HL-60 (cell line): ENCODE results near the gene GRM4.

Experiments used
- DNase-seq, 2 experiments: peaks; one replicate each; pipeline ENCODE4 v3.0.0-alpha.2; 2010 to 2020; ENCODE audit warnings: low read depth in 1 of 2, low spot score in 1 of 2
- H3K27ac ChIP-seq: fragments of 250-450 bp; sonication (Bioruptor Pico); replicated peaks from 2 replicates; pipeline ENCODE4 v1.5.1; 2020; ENCODE audit warnings: mild to moderate bottlenecking, moderate library complexity
- H3K27me3 ChIP-seq: fragments of 250-450 bp; sonication (Bioruptor Pico); 2 replicates; pipeline ENCODE4 v1.5.1; 2021; ENCODE audit warnings: mild to moderate bottlenecking, moderate library complexity; ENCODE audit not compliant: insufficient read depth, poor library complexity, severe bottlenecking
- H3K4me3 ChIP-seq: replicated peaks from 2 replicates; pipeline ENCODE4 v1.5.1; 2011; ENCODE audit warnings: mild to moderate bottlenecking, control low read depth, low read length; ENCODE audit not compliant: insufficient read depth
- GABPA ChIP-seq: IDR thresholded peaks from 2 replicates; pipeline ENCODE4 v1.6.1; 2012; ENCODE audit warnings: low read depth
- POLR2AphosphoS5 ChIP-seq: IDR thresholded peaks from 2 replicates; pipeline ENCODE4 v1.6.1; 2012; ENCODE audit warnings: low read depth
- REST ChIP-seq: IDR thresholded peaks from 2 replicates; pipeline ENCODE4 v1.6.1; 2012; ENCODE audit warnings: low read depth; ENCODE audit not compliant: insufficient replicate concordance
- SPI1 ChIP-seq: IDR thresholded peaks from 2 replicates; pipeline ENCODE4 v1.6.1; 2012; ENCODE audit warnings: low read depth, mild to moderate bottlenecking, borderline replicate concordance
- TF ChIP-seq, protein P1 (sequence below): IDR thresholded peaks from one replicate; pipeline ENCODE4 v1.5.1; 2011; ENCODE audit warnings: low read length, control low read depth, inconsistent platforms; ENCODE audit not compliant: insufficient read depth

GRM4 gene

DNA sequence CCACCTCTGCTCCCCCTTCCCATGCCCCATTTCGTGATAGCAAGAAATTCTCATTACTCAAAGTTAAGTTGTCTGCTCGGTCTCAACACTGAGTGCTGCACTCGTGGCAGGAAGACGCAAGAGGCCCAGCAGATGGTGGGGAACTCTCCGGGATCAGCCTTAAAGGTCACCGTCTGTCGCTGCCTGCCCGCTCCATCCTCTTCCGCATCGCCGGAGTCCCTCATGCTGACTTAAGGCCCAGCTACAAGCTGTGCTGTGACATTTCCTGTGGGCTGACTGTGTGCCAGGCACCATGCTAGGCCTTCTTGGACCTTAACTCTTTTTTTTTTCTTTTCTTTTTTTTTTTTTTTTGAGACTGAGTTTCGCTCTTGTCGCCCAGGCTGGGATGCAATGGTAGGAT lies 17.8 kb downstream of the GRM4 start:
- DNase-seq: no peak
- Histone ChIP-seq H3K27ac (no peak overlapping the region), H3K27me3 (peaks cover 3% of the 10 kb centered on the region), H3K4me3 (no peak overlapping the region)
- TF ChIP-seq GABPA: no peak
- TF ChIP-seq, protein P1, sequence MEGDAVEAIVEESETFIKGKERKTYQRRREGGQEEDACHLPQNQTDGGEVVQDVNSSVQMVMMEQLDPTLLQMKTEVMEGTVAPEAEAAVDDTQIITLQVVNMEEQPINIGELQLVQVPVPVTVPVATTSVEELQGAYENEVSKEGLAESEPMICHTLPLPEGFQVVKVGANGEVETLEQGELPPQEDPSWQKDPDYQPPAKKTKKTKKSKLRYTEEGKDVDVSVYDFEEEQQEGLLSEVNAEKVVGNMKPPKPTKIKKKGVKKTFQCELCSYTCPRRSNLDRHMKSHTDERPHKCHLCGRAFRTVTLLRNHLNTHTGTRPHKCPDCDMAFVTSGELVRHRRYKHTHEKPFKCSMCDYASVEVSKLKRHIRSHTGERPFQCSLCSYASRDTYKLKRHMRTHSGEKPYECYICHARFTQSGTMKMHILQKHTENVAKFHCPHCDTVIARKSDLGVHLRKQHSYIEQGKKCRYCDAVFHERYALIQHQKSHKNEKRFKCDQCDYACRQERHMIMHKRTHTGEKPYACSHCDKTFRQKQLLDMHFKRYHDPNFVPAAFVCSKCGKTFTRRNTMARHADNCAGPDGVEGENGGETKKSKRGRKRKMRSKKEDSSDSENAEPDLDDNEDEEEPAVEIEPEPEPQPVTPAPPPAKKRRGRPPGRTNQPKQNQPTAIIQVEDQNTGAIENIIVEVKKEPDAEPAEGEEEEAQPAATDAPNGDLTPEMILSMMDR: no peak
- TF ChIP-seq POLR2AphosphoS5: no peak

DNA sequence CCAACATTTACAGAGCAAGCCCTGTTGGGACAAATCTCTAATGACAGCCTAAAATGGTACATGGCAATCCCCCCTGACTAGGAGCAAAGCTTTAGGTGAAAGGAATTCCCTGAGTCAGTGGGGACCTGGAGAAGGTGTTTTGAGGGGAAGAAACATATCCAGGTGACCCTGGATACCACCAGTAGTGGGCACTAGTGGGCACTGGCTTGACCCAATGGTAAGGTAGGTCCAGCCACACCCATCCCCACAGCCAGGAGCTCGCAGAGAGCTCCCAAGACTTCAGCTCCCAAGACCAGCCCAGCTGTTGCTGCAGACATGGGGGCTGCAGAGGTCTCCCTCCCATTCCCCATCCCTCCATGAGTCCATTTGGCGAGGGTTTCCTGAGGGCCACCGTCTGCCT lies 19.5 kb downstream of the GRM4 start:
- DNase-seq: no peak
- Histone ChIP-seq H3K27me3 (peaks cover 1% of the 10 kb centered on the region), H3K4me3 (no peak overlapping the region), H3K27ac (no peak overlapping the region)
- TF ChIP-seq POLR2AphosphoS5: no peak
- TF ChIP-seq REST: no peak
- TF ChIP-seq, protein P1: no peak
- no peak for TF ChIP-seq GABPA
- TF ChIP-seq SPI1: no peak

GRCh38 chr6:34125939-34126338 lies 19.9 kb downstream of the GRM4 start:
- no peak overlapping the region for H3K27ac ChIP-seq
- no peaks in the 10 kb centered on the region for H3K27me3 ChIP-seq
- no peak for TF ChIP-seq SPI1
- TF ChIP-seq POLR2AphosphoS5: no peak
- TF ChIP-seq REST: no peak
- TF ChIP-seq GABPA: no peak
- TF ChIP-seq, protein P1: no peak
- H3K4me3 ChIP-seq: no peak overlapping the region
- no peak for DNase-seq

DNA sequence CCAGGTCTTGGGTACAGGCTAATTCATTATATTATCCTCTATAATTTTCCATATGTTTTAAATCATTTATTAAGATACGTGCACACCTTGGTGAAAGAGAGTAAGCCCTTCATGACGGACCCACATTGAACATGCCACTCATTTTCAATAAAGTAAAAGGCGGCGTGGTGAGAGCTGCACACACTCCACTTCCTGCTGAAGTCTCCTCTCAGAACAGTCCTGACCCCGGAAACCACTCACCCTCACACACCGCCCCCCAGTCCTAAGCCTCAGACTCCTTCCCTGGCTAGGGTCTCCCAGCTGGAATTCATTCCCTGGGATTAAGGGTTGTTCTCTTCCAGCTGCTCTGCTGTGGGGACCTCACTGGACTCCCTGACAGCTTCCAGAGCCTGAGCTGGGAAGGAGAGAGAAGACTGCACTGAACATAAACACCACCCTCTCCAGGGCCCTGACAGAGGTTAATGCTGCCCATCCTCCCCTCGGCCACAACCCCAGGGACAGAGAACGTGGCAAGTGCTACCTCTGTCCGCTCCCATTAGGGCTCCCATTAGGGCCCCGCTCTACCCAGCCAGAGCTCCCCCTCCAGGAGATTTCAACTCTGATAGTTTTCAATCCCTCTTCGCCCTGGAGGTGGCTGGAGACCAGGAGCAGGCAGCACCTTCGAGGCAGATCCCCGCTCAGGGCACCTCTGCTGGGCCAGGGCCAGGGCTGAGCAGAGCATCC lies 24.8 kb downstream of the GRM4 start:
- H3K27me3 ChIP-seq: no peaks in the 10 kb centered on the region
- H3K27ac ChIP-seq: no peak overlapping the region
- no peak overlapping the region for H3K4me3 ChIP-seq
- TF ChIP-seq, protein P1: no peak
- TF ChIP-seq SPI1 (no peak), REST (no peak), POLR2AphosphoS5 (no peak), GABPA (no peak)
- DNase-seq: no peak
